Activated effector memory CD4-positive, alpha-beta T cell treated with Interleukin-2 at 50 U/mL for 16 hours (primary cell): ENCODE data around the gene TANK.
"Not testable (repeated sequence)": the region's sequence is repeated elsewhere in the genome, so short reads cannot be mapped to it uniquely, and the experiment has no call there.

ENCODE experiments used
- DNase-seq: peaks from one replicate; pipeline ENCODE4 v3.0.0-alpha.2; 2020

Gene TANK

DNA sequence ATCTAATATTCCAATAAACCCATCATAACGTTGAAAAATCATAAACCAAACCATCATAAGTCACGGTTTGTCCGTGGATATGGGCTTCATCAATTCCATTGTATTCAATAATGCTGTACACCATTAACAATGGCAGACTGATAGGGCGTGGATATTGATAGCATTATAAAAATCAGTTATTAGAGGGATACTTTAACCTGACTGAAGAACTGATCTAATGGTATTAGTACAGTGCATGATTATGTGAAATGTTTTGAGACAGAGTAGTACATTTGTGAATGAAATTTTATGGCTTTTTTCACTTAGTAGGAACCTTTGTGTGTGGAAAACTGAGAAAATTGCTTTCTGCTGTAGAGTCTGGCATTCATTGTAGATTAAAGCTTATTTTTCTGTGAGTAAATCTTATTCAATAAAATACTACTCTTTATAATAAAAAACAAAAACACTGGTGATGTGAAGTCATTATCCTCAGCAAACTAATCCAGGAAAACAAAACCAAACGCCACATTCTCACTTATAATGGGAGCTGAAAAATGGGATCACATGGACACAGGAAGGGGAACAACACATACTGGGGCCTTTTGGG is 119.1 kb downstream of the TANK start:
- not testable (repeated sequence) for DNase-seq

DNA sequence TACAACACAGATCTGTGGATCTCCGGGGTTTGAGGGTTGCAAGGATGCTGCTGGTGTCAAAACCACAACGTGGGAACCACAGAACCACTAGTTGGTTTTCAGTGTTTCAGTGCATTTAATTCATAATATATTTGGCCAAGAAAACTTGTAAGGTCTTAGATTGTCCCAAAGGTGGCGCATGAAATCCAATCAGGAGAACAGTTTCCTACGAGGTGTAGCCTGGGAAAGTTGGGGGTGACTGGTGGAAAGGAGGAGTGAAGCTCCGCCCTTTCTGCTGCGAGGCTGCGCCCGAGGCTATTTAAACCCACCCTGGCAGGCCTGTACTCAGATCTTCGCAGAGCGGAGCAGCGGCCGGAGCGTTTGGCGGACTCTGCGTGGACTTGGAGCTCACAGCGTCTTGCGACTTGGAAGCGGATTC is 120.7 kb downstream of the TANK start:
- DNase-seq = not testable (repeated sequence)

DNA sequence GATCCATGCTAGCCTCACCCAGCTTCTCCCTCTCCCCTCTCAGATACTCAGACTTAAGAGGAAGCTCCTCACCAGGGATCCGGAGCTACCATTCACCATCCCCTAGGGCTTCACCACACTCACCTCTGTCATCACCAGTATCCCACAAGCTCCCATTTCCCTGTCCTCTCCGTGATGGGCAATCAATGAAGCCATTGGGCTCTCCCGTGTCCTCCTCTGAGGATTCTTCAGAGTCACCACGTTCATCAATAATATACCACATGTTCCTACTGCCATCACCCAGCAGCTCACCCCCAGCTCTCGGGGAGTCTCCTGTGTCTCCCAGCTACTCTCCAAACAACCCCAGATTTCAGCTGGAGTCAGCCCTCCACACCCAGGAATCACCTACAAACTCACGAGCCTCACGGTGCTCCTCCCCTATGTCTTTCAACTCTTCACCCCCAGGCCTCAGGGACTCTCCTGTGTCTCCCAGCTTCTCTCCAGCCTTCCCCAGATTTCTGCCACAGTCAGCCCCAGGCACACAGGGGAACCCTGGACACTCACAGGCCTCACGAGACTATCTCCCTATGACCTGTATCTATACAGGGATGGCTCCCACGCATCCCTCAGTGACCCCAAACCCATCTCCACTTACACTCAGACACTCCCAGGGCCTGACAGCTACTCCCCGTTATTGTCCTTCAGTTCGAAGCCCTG is 121.5 kb downstream of the TANK start:
- not testable (repeated sequence) for DNase-seq

DNA sequence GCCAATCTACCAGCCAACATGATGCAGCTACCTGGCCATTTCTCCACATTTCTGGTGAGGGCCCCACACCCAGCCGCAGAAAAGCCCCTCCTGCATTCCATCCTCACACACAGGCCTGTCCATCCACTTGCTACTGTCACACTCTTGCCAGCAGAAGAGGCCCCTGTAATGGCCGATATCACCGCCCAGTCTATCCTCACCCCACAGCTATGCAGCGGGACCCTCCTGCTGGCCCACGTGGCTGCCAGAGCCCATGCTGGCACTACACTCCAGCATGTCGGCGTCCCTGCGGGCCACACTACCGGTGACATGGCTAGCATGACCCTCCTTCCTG is 122.0 kb downstream of the TANK start:
- DNase-seq = not testable (repeated sequence)

DNA sequence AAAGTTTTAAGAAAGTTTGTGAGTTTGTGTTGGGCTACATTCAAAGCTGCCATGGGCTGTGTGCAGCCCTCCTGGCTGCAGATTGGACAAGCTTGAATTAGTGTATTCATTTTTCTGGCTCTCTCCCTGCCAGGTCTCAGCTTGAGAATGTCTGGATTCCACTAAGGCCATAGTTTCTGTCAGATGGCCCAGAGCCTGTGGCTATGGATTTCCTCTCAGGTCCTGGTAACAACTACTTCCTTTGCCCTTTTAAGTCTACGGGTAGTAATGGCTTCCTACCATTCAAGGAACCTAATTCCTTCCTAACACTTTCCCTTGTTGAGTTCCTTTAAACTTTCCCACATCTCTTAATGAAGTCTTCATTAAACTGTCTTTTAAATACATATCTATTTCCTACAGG is 123.7 kb downstream of the TANK start:
- DNase-seq = no peak
